Lower leg skin (tissue), 3 donors: ENCODE data around the gene KCNMA1.

ENCODE experiments used
- CTCF ChIP-seq, 3 donors: fragments of 450-650 bp; IDR thresholded peaks; one replicate each; pipeline ENCODE4 v1.5.1; 2016; ENCODE audit warnings: antibody characterized with exemption in 3 of 3, mild to moderate bottlenecking in 3 of 3, moderate library complexity in 2 of 3
- POLR2A ChIP-seq, 2 donors: fragments of 450-650 bp; IDR thresholded peaks; one replicate each; pipeline ENCODE4 v1.6.1; 2016 to 2017; ENCODE audit warnings: antibody characterized with exemption in 2 of 2, mild to moderate bottlenecking in 1 of 2, moderate library complexity in 1 of 2

DNA sequence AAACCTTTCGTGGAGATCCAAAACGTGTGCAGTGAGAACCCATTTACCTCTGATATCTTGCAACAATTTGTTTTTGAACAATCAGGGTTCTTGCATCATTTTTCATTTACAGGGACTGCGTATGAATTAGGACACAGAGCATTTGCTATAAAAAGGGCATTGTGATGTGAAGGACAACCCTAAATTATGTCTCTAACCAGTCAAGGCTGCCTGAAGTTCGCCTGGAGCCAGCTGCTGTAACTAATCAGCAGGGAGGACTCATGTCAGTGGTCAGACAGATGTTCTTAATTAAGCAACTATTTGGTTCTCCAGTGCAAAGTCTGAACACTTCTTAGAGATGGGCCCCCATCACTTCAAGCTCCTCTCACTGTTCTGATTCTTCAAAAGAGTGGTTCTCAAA lies 674.8 kb downstream of the KCNMA1 start:
- no peak for TF ChIP-seq CTCF (IDR thresholded peaks at IDR 0.05)
- TF ChIP-seq POLR2A (IDR thresholded peaks at IDR 0.05), result no peak
